GM12892 (cell line): ENCODE data around the gene MKX.

ENCODE experiments used
- POLR2A ChIP-seq: IDR thresholded peaks from 2 replicates; pipeline ENCODE4 v1.6.1; 2011; ENCODE audit warnings: low read depth, low read length, control low read depth
- POLR2AphosphoS5 ChIP-seq: IDR thresholded peaks from 2 replicates; pipeline ENCODE4 v1.6.1; 2011; ENCODE audit warnings: low read depth, low read length, control low read depth
- TAF1 ChIP-seq: IDR thresholded peaks from 2 replicates; pipeline ENCODE4 v1.6.1; 2011; ENCODE audit warnings: low read depth, mild to moderate bottlenecking, control low read depth, low read length, borderline replicate concordance

DNA sequence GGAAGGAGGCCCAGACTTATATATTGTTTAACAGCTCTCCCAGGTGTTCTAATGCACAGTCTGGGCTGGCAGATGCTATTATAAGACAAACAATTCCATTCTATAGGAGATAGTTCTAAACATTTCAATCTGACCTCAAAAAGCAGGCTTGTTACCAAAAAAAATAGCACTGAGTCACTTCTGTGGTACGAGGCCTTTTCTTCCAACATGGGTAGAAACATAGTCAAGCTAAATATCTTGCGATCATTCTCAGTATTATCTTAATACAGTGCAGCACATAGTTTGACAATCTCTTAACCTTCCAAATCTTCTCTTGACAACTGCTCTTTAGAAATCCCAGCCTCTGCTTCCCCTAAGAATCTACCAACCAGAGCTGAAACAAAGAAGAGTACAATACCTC is 46.6 kb upstream of the MKX start:
- no peak for TF ChIP-seq POLR2A
- no peak for TF ChIP-seq POLR2AphosphoS5
- TF ChIP-seq TAF1: no peak
